ENCODE results near the gene TRAF3IP1. TPM values are rescaled to one million over a fixed set of nuclear protein-coding genes. Genes with fewer than 3 reads are reported as not detected.

Gene TRAF3IP1
- total RNA-seq, 1 experiment from 2014 or later: 8.2 TPM

DNA sequence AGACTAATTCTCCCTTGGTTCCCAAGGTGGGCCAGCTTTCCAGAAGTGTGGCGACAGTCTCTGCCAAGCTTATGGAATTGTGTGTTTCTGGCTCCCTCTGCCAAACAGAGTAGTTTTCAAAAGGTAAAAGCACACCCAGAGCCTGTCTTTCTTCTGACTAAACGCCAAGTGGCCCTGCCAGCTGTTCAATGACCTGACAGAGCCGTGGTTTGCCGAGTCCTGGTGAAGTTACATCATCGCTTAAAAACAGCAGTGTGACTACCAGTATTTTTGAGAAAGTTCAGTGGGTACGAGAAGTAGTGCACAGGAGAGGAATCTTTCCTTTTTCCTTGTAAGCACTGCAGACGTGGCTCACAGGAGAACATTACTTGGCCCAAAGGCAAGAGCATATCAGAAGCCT lies 33.8 kb upstream of the TRAF3IP1 start:
- Histone ChIP-seq H3K36me3 (ENCODE audit: low read depth, low read length) (no peaks in the 10 kb centered on the region), H4K20me1 (ENCODE audit: low read length) (peaks cover 11% of the 10 kb centered on the region), H3K9ac (ENCODE audit: low read length) (peak overlapping the region; percentile 98), H3K9me3 (ENCODE audit: low read length) (no peaks in the 10 kb centered on the region), H3K4me1 (ENCODE audit: insufficient read depth, low read length) (peaks cover 48% of the 10 kb centered on the region), H3K9me2 (replicated peaks; ENCODE audit: low read length) (no peaks in the 10 kb centered on the region), H3K79me2 (ENCODE audit: low read length) (peaks cover 65% of the 10 kb centered on the region), H2AFZ (ENCODE audit: low read length) (no peak overlapping the region), H3K27ac (ENCODE audit: low read length) (peak overlapping the region; percentile 94), H3K4me3 (ENCODE audit: low read length) (peak overlapping the region; percentile 80), H3K27me3 (ENCODE audit: low read length) (no peaks in the 10 kb centered on the region), H3K4me2 (ENCODE audit: low read length) (peak overlapping the region; percentile 89), H3F3A (ENCODE audit: low read length, unreplicated experiment) (peaks cover 9% of the 10 kb centered on the region)
- intact Hi-C loops (cut with micrococcal nuclease): loop anchor here (1.0 kb wide), 2 partner anchors 23 to 34 kb away; partner anchors contain the start of gene TRAF3IP1
- peak; percentile 73 for DNase-seq
- peak; percentile 1; the same call in 1 of the 2 replicates for ATAC-seq
- ChIA-PET CTCF (interaction anchor here (1.6 kb wide), 1 partner anchor 23 kb away, joined by 5 read pairs; no protein-coding TSS in a partner anchor), POLR2A (ENCODE audit: unreplicated experiment) (no interaction called here)
- TSS peak; percentile 34 for BruUV-seq (replicated peaks)
- TF ChIP-seq EZH2 (IDR thresholded peaks at IDR 0.05; ENCODE audit: low read length, unreplicated experiment): no peak
- TF ChIP-seq, protein P1, sequence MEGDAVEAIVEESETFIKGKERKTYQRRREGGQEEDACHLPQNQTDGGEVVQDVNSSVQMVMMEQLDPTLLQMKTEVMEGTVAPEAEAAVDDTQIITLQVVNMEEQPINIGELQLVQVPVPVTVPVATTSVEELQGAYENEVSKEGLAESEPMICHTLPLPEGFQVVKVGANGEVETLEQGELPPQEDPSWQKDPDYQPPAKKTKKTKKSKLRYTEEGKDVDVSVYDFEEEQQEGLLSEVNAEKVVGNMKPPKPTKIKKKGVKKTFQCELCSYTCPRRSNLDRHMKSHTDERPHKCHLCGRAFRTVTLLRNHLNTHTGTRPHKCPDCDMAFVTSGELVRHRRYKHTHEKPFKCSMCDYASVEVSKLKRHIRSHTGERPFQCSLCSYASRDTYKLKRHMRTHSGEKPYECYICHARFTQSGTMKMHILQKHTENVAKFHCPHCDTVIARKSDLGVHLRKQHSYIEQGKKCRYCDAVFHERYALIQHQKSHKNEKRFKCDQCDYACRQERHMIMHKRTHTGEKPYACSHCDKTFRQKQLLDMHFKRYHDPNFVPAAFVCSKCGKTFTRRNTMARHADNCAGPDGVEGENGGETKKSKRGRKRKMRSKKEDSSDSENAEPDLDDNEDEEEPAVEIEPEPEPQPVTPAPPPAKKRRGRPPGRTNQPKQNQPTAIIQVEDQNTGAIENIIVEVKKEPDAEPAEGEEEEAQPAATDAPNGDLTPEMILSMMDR (conservative IDR thresholded peaks at IDR 0.05; ENCODE audit: low read depth, low read length): no peak
- no peak for TF ChIP-seq EZH2phosphoT487 (IDR thresholded peaks at IDR 0.05; ENCODE audit: borderline replicate concordance, low read length)

DNA sequence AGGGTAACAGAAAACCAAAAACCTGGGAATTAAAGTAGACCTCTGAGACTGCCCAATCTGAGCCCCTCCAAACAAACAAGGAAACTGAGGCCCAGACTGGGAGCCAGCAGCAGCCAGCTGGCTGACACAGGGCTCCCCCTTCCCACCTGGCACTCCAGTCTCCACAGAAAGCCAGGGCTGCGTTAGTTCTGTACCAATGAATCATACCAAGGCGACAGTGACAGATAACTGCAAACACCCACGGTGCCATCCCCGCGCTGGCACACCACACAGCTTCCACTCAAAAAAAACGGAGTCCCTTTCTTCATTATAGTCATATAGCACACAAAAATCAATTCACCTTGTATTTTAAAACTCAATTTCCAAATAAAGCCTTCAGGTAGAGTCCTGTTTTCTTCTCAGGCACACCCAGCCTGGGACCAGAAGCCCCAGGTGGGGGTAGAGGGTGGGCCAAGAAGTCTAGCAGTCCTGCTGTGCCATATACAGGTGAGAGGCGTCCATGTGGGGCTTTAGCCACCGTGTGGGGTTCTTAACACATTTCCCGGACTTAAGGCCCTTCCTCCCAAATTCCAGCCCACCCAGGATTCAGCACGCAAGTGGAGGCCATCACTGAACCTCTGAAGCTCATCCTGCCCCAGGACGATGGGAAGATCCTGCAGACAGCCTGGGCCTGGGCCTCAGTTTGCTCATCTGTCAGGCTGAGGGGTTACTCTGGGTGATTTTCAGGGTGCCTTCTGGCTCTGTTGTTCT lies 33.2 kb upstream of the TRAF3IP1 start:
- Histone ChIP-seq H3K36me3 (ENCODE audit: low read depth, low read length) (no peaks in the 10 kb centered on the region), H3F3A (ENCODE audit: low read length, unreplicated experiment) (peaks cover 9% of the 10 kb centered on the region), H3K9ac (ENCODE audit: low read length) (peak overlapping the region; percentile 98), H3K4me1 (ENCODE audit: insufficient read depth, low read length) (peaks cover 48% of the 10 kb centered on the region), H3K4me3 (ENCODE audit: low read length) (peak overlapping the region; percentile 80), H3K79me2 (ENCODE audit: low read length) (peaks cover 59% of the 10 kb centered on the region), H3K9me2 (replicated peaks; ENCODE audit: low read length) (no peaks in the 10 kb centered on the region), H2AFZ (ENCODE audit: low read length) (no peak overlapping the region), H3K9me3 (ENCODE audit: low read length) (no peaks in the 10 kb centered on the region), H3K27me3 (ENCODE audit: low read length) (no peaks in the 10 kb centered on the region), H3K4me2 (ENCODE audit: low read length) (peak overlapping the region; percentile 89), H4K20me1 (ENCODE audit: low read length) (peaks cover 5% of the 10 kb centered on the region), H3K27ac (ENCODE audit: low read length) (peak overlapping the region; percentile 94)
- ATAC-seq (no peak), DNase-seq (no peak)
- POLR2A ChIA-PET (ENCODE audit: unreplicated experiment): no interaction called here
- intact Hi-C loops (cut with micrococcal nuclease): loop anchor here (1.0 kb wide), 2 partner anchors 24 to 33 kb away; partner anchors contain the start of gene TRAF3IP1
- TF ChIP-seq, protein P1 (conservative IDR thresholded peaks at IDR 0.05; ENCODE audit: low read depth, low read length): no peak
- TF ChIP-seq EZH2phosphoT487 (IDR thresholded peaks at IDR 0.05; ENCODE audit: borderline replicate concordance, low read length) (no peak), EZH2 (IDR thresholded peaks at IDR 0.05; ENCODE audit: low read length, unreplicated experiment) (no peak)
- BruUV-seq (replicated peaks): TSS peak; percentile 50
- CTCF ChIA-PET: interaction anchor here (1.2 kb wide), 1 partner anchor 24 kb away, joined by 4 read pairs; no protein-coding TSS in a partner anchor
